ENCODE data around the gene GRK4. TPM values are rescaled to one million over a fixed set of nuclear protein-coding genes. Genes with fewer than 3 reads are reported as not detected.

Gene GRK4
- total and polyA plus RNA-seq, 2 experiments from 2014 or later = 5.8 to 6.5 TPM

- Histone ChIP-seq H2AFZ (no peak overlapping the region), H3K4me2 (ENCODE audit: unreplicated experiment) (no peak overlapping the region), H3K4me1 (ENCODE audit: insufficient read depth) (no peaks in the 10 kb centered on the region), H3K9me3 (ENCODE audit: low read depth) (no peaks in the 10 kb centered on the region), H3K27me3 (replicated peaks; ENCODE audit: insufficient read depth) (no peaks in the 10 kb centered on the region), H3K9me2 (ENCODE audit: insufficient read depth) (no peaks in the 10 kb centered on the region), H4K20me1 (ENCODE audit: insufficient read depth) (no peaks in the 10 kb centered on the region), H3K36me3 (ENCODE audit: low read depth) (no peaks in the 10 kb centered on the region), H3K4me3 (no peak overlapping the region), H3F3A (ENCODE audit: insufficient read depth) (no peaks in the 10 kb centered on the region), H3K79me2 (ENCODE audit: insufficient read depth) (no peaks in the 10 kb centered on the region), H3K9ac (no peak overlapping the region), H3K27ac (no peak overlapping the region)
- WGBS, 2 experiments (ENCODE audit: low coverage in 1 of 2, low lambda C conversion rate in 2 of 2, missing lambda C conversion rate in 2 of 2) = 96 to 98% methylated on average over 4 of the region's 4 CpGs
- in situ Hi-C loops (cut with MboI) = no loop called here
- DNase-seq = no peak
- TF ChIP-seq EZH2 (IDR thresholded peaks at IDR 0.05; ENCODE audit: insufficient read depth, poor library complexity, severe bottlenecking) (no peak), EZH2phosphoT487 (IDR thresholded peaks at IDR 0.05; ENCODE audit: insufficient read depth, low read depth) (no peak)
Observed at GRCh38 chr4:2991243-2991642, 27.9 kb downstream of the GRK4 start.

DNA sequence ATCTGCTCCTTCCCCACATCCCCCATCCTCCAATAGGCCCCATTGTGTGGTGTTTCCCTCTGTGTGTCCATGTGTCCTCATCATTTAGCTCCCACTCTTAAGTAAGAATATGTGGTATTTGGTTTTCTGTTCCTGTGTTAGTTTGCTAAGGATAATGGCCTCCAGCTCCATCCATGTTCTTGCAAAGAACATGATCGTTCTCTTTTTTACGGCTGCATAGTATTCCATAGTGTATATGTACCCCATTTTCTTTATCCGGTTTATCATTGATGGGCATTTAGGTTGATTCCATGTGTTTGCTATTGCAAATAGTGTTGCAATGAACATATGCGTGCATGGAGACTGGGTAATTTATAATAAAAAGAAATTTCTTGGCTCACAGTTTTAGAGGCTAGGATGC is 31.5 kb downstream of the GRK4 start:
- Histone ChIP-seq H3K9ac (no peak overlapping the region), H3K9me2 (ENCODE audit: insufficient read depth) (no peaks in the 10 kb centered on the region), H2AFZ (no peak overlapping the region), H3F3A (ENCODE audit: insufficient read depth) (no peaks in the 10 kb centered on the region), H3K4me3 (no peak overlapping the region), H4K20me1 (ENCODE audit: insufficient read depth) (no peaks in the 10 kb centered on the region), H3K36me3 (ENCODE audit: low read depth) (no peaks in the 10 kb centered on the region), H3K4me2 (ENCODE audit: unreplicated experiment) (no peak overlapping the region), H3K27me3 (replicated peaks; ENCODE audit: insufficient read depth) (0 out of 2 replicates have a peak, but pooled peaks cover under 1% of the 10 kb centered on the region), H3K9me3 (ENCODE audit: low read depth) (no peaks in the 10 kb centered on the region), H3K79me2 (ENCODE audit: insufficient read depth) (no peaks in the 10 kb centered on the region), H3K4me1 (ENCODE audit: insufficient read depth) (no peaks in the 10 kb centered on the region), H3K27ac (no peak overlapping the region)
- in situ Hi-C loops (cut with MboI) = no loop called here
- WGBS, 2 experiments (ENCODE audit: low coverage in 1 of 2, low lambda C conversion rate in 2 of 2, missing lambda C conversion rate in 2 of 2) = 83 to 87% methylated on average over 4 of the region's 4 CpGs
- TF ChIP-seq EZH2phosphoT487 (IDR thresholded peaks at IDR 0.05; ENCODE audit: insufficient read depth, low read depth) (no peak), EZH2 (IDR thresholded peaks at IDR 0.05; ENCODE audit: insufficient read depth, poor library complexity, severe bottlenecking) (no peak)
- DNase-seq = no peak

DNA sequence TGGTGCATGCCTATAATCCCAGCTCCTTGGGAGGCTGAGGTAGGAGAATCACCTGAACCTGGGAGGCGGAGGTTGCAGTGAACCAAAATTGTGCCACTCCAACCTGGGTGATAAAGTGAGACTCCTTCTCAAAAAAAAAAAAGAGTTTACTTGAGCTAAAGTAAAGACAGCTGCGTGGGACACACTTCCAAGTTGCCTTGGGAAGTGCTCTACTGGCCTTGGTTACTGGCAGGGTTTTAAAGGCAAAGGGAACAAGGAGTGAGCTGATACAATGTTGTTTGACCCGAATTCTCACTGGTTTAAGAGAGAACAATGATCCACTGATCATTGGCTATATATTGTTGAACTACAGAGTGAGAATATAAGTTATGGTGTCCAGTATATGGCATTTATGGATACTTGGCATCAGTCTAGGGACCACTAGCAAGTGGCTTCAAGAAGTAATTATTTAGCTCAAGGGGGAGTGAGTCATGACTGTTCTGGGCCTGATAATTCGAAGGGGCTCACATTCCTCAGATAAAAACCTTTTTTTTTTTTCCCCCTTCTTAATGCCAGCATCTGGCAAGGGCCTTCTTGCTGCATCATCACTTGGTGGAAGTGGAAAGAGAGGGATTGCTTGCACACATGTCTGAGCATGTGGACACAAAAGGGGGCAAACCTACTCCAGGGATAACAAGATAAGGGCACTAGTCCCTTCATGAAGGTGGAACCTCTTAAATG is 32.3 kb downstream of the GRK4 start:
- Histone ChIP-seq H3K36me3 (ENCODE audit: low read depth) (no peaks in the 10 kb centered on the region), H2AFZ (no peak overlapping the region), H4K20me1 (ENCODE audit: insufficient read depth) (no peaks in the 10 kb centered on the region), H3K9ac (no peak overlapping the region), H3K4me2 (ENCODE audit: unreplicated experiment) (no peak overlapping the region), H3K9me2 (ENCODE audit: insufficient read depth) (no peaks in the 10 kb centered on the region), H3K4me1 (ENCODE audit: insufficient read depth) (no peaks in the 10 kb centered on the region), H3K79me2 (ENCODE audit: insufficient read depth) (no peaks in the 10 kb centered on the region), H3K27me3 (replicated peaks; ENCODE audit: insufficient read depth) (0 out of 2 replicates have a peak, but pooled peaks cover 3% of the 10 kb centered on the region), H3K27ac (no peak overlapping the region), H3F3A (ENCODE audit: insufficient read depth) (no peaks in the 10 kb centered on the region), H3K9me3 (ENCODE audit: low read depth) (no peaks in the 10 kb centered on the region), H3K4me3 (no peak overlapping the region)
- WGBS, 2 experiments (ENCODE audit: low coverage in 1 of 2, low lambda C conversion rate in 2 of 2, missing lambda C conversion rate in 2 of 2) = 26% methylated on average over 4 of the region's 4 CpGs
- DNase-seq = no peak
- no peak for TF ChIP-seq EZH2 (IDR thresholded peaks at IDR 0.05; ENCODE audit: insufficient read depth, poor library complexity, severe bottlenecking)
- TF ChIP-seq EZH2phosphoT487 (IDR thresholded peaks at IDR 0.05; ENCODE audit: insufficient read depth, low read depth) = no peak
- in situ Hi-C loops (cut with MboI) = no loop called here

GRCh38 chr4:2996415-2996814 is 33.0 kb downstream of the GRK4 start:
- TF ChIP-seq EZH2phosphoT487 (IDR thresholded peaks at IDR 0.05; ENCODE audit: insufficient read depth, low read depth) (no peak), EZH2 (IDR thresholded peaks at IDR 0.05; ENCODE audit: insufficient read depth, poor library complexity, severe bottlenecking) (no peak)
- no peak overlapping the region for H3K4me3 ChIP-seq
- no peaks in the 10 kb centered on the region for H3F3A ChIP-seq (ENCODE audit: insufficient read depth)
- H3K36me3 ChIP-seq (ENCODE audit: low read depth) = no peaks in the 10 kb centered on the region
- no peaks in the 10 kb centered on the region for H3K9me3 ChIP-seq (ENCODE audit: low read depth)
- H3K79me2 ChIP-seq (ENCODE audit: insufficient read depth) = no peaks in the 10 kb centered on the region
- H3K27me3 ChIP-seq (replicated peaks; ENCODE audit: insufficient read depth) = 0 out of 2 replicates have a peak, but pooled peaks cover 3% of the 10 kb centered on the region
- no peaks in the 10 kb centered on the region for H3K9me2 ChIP-seq (ENCODE audit: insufficient read depth)
- no peaks in the 10 kb centered on the region for H3K4me1 ChIP-seq (ENCODE audit: insufficient read depth)
- H4K20me1 ChIP-seq (ENCODE audit: insufficient read depth) = no peaks in the 10 kb centered on the region
- H3K27ac ChIP-seq = no peak overlapping the region
- 97 to 98% methylated on average over 4 of the region's 4 CpGs for WGBS, 2 experiments (ENCODE audit: low coverage in 1 of 2, low lambda C conversion rate in 2 of 2, missing lambda C conversion rate in 2 of 2)
- no peak overlapping the region for H2AFZ ChIP-seq
- DNase-seq = no peak
- no peak overlapping the region for H3K4me2 ChIP-seq (ENCODE audit: unreplicated experiment)
- in situ Hi-C loops (cut with MboI) = no loop called here
- no peak overlapping the region for H3K9ac ChIP-seq

Measured in GM23248 (cell line).